GM18861 (cell line): ENCODE measurements around the gene INPP5A.

Experiments used
- ATAC-seq: cut with Tn5 transposase; IDR thresholded peaks from one replicate; pipeline ENCODE4 v1.9.1; 2021; ENCODE audit not compliant: unreplicated experiment

Gene INPP5A

GRCh38 chr10:132653721-132654120 lies 116.1 kb downstream of the INPP5A start:
- ATAC-seq: no peak

GRCh38 chr10:132654121-132654571 lies 116.6 kb downstream of the INPP5A start:
- ATAC-seq: no peak

GRCh38 chr10:132654708-132655661 lies 117.4 kb downstream of the INPP5A start:
- ATAC-seq: no peak

- ATAC-seq: no peak
These were observed 118.1 kb downstream of the INPP5A start for GRCh38 chr10:132655735-132656134.

- ATAC-seq: no peak
These were observed 118.9 kb downstream of the INPP5A start for GRCh38 chr10:132656283-132657126.

- no peak for ATAC-seq
These were observed 119.6 kb downstream of the INPP5A start for GRCh38 chr10:132657127-132657706.

DNA sequence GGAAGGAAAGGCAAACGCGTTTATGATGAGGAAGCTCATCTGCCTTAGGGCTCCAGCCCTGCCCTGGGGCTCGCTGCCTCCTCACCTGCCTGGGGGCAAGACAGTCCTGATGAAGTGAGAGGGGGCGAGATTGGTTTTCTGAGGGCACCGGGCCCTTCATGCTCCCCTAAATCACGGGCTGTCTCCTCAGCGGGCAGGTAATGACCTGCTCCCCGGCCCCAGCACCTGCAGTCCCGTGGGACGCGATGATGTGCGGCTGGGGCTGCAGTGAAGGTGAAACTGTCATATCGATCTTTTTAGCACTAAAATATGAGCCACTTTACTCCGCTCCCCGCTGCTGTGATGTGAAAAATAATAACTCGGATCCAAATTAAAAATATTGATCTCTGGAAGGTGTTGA lies 120.2 kb downstream of the INPP5A start:
- ATAC-seq: no peak

DNA sequence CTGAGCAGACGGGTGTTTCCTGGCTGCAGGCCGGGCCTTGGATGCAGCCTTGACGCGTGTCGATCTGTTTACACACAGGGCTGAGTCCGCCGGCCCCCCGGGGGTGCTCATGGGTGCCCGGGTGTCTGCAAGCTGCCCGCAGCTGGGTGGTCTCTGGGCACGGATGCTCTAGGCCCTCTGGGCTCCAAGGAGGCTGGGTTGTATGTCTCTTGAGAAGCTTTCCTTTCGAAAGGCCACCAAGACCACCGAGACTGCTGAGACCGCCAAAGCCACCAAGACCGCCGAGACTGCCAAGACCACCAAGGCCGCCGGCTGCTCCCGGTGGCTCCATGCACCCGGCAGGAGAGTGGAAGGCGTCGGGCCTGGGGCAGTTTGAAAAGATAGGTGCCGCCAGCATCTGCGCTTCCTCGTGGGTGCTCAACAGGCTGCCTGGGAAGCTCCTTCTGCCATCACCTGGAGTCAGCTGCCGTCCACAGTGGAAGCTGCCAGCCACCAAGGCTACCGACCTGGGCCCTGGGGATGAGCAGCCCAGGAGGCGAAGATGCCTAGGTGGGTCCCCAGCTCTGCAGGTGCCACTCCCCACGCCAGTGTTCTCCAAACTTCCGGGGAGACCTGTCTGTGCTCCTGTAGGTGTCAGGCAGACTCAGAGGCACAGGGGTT lies 121.1 kb downstream of the INPP5A start:
- no peak for ATAC-seq

GRCh38 chr10:132659206-132660091 lies 121.9 kb downstream of the INPP5A start:
- no peak for ATAC-seq

DNA sequence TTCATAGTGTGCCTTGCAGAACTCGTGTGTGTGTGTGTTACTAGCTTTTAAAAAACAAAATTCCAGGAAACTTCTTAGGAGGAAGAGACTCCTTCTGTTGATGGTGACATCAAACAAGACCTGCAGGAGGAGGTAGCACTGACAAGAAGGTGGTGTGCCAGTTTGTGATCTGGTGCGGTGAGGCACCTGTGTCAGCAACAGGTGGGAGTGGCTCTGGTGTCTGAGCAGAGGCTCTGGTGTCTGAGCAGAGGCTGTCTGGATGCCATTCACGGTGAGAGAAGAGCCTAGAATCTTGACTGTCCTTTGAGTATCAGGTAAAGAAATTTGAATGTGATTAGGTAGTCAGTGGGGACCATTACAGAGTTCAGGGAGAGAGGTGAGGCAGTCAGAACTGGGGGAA lies 122.8 kb downstream of the INPP5A start:
- no peak for ATAC-seq

- ATAC-seq: no peak
These were observed 124.8 kb downstream of the INPP5A start for GRCh38 chr10:132662186-132662920.

GRCh38 chr10:132663666-132664365 lies 126.2 kb downstream of the INPP5A start:
- no peak for ATAC-seq

DNA sequence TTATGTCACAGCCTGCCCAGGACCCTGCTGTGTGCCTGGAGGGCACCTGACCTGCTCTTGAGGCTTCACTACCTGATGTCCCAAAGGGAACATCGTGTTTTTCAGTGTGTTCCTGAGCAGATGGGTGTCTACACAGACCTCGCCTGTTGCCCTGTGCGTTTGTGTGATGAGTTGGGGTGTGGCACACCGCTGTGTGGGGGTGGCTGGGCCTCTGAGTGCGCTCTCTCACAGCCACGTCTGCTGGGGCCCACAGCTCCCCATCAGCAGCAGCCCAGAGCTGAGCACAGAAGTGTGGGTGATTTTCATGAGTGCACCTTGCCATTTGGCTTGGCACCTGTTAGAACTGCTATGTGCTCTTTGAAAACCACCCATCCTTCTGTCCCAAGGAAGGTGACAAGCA lies 126.8 kb downstream of the INPP5A start:
- no peak for ATAC-seq

DNA sequence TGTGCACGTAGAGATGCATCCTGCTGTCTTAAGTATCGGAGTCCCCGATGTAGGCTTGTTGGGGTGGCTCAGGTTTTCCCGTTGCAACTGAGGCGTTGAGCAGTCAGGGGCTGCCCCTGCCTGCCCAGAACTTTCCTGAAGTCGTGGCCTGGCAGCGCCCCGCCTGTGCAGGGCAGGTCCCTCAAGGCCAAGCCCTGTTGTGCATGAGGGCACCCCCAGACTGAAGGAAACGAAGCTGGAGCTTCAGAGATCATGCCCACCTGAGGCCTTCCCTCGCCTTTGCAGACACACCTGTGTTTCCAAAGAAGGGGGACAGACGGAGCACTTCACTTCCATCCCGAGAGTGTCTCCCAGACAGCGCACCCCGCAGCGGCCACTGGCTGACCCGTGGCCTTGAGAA lies 127.3 kb downstream of the INPP5A start:
- ATAC-seq: no peak

DNA sequence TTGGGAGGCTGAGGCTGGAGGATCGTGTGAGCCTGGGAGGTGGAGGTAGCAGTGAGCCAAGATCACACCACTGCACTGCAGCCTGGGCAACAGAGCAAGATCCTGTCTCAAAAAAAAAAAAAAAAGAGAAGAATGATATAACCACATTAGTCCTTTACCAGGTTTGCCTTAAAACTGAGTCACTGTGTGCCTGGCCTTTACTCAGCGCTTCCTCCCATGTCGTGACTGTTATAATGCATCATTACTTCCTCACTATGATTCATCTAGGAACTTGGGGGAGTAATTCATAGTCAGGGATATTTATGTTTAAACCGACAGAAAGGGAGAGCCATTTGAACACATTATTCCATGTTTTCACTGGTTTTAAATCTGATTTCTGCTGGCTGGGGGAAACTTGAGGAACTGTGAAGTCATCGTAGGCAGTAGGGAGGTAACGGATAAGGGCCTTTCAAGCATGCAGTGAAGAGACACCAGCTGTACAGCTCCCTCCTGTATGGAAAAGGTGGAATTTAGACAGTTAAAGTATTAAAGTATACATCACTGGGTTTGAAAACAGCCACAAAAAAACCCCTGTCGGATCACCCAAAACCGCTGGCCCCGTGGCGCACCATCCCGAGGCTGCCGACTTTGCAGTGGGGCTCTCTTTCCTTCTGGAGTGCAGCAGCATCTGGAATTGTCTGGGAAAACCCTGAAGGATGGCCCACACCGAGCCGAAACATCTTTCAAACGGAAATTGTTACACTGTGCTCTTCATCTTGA lies 128.5 kb downstream of the INPP5A start:
- ATAC-seq: no peak

DNA sequence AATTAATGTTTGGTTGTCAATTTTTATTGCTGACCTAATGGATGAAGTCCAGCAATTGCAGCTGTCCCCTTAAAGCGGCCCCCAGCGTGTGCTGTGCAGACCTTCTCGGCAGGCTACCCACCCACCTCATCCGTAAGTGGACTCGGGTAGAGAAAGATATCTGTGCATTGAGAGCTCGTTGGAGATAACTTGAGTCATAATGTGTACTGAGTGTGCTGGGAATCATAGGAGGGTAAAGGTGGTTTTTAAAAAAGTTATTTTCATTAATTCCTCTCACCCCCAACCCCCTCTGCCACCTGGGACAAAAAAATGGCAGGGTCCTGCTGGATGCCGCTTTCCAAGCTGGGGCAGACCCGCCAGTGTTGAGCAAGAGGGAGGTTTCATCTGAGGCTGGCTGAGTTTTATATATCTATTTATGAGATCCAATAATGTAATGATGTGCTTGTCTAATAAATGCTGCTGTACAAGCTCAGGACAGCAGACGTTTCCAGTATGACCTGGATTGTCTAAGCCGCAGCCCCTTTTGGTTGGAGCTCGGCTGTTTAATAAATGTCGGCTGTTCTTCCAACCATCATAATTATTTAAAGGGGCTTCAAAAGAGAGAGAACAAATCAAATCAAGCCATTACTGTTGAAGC lies 129.2 kb downstream of the INPP5A start:
- no peak for ATAC-seq

- ATAC-seq: no peak
These were observed 129.9 kb downstream of the INPP5A start for GRCh38 chr10:132667342-132668047.
